Measurements from ENCODE around the gene P4HB.

P4HB gene

DNA sequence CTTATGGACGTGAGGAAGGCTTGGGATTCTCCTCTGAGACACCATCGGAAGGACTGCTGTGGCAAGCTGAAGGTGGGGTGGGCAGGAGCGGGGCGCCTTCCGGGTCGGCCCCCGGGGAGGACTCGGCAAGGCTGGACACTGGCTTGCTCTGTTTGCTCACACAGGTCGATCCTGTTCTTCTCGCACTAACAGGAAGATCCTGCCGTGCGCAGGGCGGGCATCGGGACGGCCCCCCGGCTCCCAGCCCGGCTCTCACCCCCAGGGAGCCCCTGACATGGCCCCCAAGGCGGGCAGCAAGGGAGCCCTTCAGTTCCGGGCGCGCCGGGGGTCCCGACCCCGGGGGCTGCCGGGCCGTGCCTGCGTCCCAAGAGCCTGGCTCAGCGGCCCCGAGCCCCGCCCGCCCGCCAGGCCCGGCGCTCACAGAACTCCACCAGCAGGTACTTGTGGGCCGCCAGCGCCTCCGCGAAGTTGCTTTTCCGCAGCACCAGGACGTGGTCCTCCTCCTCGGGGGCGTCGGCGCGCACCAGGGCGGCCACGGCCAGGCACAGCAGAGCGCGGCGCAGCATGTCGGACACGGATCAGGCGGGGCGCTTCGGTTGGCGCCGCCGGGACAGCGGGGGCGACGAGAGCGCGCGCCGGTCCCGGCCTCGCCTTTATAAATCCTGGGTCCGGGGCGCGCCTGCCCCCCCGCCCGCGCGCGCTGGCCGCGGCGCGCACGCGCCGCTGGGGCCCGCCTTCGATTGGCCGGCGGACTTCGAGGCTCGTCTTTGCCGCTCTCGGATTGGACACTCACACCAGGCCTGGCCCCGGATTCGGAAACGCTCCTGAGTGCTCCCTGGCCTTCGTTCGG lies at the start of gene P4HB:
Gene P4HB, minus strand, starts transcription at position 630 of the 850 bp plus-strand sequence. Its CDS starts 64 bp downstream, at position 566.
- DNase-seq (ENCODE audit: low spot score) = no peak

DNA sequence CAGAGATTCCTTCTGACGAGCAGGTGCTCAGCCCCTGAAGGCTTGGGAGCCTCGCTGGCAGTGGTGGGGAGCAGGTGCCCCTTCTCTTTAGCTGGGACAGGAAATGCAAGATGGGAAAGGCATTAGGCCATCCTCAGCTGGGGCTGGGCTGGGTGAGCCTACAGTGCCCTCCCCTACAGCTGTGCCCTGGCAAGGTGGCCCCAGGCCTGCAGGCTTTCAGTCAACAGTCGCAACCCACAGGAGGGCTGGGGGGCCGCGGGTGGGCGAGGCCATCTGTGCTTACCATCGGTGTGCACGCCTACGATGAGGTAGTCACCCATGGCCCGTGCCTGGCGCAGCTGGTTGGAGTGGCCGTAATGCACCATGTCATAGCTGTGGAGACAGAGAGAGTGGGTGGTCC lies 48.9 kb upstream of the P4HB start:
- no peak for DNase-seq (ENCODE audit: low spot score)

DNA sequence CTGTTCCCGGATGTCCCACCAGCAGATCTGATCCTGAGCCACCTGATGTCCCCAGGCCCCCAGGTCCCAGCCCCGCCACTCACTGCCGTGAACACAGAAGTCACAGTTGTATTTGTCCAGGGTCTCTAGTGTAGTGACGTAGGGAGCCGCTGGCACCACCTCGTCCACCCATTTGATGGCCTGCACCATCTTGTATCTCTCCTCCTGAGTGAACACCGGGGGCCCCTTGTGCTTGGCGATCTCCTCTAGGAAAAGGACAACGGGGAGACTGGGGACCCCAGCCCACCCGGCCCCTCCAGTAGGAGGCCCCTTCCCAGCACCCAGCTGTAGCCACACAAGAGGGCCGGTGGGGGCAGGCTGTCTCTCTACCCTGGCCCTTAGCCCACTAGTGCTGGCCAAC lies 48.5 kb upstream of the P4HB start:
- DNase-seq (ENCODE audit: low spot score) = no peak

DNA sequence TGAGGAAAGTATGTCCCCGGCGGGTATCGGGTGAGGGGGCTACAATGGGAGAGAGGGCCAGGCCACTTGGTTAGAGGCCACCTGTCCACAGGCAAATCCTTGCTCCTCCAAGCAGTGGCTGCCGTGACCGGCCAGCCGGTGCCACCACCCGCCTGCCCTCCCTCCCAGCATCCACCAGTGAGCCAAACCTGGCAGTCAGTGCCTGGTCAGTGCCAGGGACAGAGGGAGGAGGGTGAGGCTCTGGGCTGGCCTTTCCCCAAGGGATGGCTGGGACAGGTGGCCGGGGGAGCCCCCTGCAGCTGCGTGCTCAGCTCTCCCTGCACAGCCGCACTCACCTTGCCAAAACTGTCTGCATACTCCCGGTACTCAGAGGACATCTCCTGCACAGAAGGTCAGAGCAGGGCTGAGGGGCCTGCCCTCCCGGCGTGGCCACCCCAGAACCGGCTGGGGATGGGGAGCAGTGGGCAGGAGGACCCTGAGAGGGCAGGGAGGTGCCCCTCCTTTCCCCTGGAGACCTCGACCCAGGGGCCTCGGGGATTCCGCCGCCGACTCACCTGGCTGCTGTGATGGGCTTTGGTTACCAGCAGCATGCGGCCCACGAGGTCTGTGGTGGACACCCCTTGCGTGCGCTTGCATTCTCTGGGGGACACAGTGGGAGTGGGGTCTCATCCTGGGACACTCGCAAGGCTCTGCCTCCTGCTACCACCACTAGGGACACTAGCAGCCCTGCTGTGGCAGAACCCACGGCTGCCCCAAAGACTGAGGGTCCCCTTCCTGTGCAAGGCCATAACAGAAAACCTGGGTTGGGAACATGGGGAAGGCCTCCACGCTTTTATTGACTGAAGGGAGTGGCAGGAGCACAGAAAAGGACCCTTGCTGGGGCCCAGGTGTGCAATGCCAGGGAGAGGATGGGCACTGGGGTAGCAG lies 47.1 kb upstream of the P4HB start:
- no peak for DNase-seq (ENCODE audit: low spot score)

DNA sequence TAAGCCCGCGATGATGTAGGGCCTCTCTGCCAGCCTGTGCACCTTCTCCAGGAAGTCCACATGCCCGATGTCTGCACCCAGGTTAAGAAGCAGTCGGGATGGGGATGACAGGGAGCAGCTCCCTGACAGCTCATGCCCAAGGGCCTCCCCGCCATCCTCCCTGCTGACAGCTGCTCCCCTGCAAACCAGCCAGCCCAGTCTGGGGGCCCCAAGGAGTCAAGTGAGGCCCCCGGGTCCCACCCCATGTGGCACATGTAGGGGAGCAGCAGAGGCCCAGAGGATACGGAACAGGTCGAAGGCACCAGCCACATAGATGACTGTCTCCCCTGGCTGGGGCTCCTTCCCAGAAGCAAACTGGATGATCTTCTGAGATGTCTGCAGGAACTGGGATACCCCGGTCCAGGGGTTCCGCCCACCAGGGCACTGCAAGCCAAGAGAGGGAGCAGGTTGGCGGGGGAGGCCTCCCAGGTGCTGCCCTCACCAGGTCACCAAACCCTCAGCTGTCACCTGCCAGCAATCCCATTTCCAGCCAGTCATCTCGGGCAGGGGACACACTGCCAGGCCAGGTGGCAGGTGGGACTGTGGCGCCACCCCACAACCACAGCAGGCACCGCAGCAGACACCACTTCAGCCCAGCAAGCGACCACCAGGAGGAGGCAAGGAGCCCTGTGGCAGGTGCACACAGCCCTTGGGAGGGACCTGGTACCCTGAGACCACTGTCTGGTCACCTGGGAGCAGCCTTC lies 46.3 kb upstream of the P4HB start:
- no peak for DNase-seq (ENCODE audit: low spot score)

DNA sequence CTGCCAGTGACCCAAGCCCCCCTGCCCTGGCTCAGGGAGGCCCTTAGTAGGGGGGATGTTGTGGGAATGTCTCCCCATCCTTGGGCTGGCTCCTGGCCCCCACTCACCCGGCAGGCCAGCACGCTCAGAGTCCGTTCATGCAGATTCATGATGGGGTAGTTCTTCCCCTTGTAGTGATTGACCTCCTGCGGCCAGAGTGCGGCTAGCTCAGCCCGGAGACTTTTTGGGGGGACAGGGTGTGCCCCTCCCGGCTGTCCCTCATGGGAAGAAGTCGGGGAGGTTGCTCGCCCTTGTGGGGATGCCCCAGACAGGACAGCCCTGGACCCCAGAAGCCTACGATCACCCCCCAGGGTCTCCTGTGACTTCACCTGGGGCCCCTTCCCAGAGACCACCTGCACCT lies 45.7 kb upstream of the P4HB start:
- no peak for DNase-seq (ENCODE audit: low spot score)

DNA sequence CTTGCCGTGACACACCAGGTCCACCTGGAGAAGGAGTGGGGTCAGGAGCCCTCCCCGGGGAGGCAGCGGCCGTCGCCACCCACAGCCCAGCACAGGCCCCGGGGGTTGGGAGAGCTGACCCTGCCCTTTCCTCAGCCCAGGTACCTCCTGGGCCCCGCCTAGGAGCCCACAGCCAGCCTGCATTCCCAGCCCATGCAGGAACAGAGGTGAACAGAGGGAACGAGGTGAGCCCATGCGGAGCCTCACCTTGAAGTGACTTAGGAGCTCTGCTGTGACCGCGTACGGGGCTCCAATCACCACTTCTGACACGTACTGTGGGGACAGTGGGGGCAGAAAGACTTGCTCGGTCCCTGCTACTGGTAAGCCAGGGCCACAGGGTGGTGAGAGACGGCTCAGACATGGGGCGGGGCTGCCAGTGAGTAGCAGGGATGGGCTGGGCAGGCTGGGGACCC lies 45.1 kb upstream of the P4HB start:
- DNase-seq (ENCODE audit: low spot score) = no peak

DNA sequence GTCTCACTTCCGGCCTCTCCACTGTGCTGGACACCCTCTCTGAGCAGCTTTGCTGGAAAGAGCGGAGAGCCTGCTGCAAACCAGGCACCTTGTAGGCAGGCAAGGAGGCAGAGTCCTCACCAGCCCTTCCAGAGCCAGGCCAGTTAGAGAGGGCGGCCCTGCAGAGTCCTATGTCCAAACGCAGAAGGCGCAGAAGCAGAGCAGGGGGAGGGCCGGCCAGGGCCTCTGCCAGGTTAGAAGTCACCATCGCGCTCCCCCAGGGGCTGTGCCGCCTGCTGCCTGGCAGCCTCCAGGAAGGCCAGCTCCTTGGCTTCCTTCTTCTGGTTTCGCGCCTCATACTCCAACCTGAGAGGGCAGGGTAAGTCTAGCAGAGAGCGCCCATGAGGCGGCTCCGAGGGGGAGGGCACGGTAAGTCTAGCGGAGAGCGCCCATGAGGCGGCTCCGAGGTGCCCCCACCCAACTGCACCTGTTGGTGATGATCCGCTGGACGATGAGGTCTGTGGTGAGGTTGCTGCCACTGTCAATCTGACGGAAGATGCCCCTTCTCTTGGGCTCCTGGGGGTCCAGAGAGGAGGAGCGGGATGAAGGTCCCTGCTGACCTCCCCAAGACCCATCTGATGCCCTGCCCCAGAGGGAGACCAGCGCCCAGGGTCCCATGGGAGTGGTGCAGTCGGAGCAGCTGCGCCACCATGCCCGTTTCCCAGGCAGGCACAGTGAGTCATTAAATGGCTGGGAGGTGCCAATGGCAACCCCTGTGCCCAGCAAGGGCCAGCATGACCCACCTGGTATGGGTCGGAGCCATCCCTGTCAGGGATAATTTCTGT lies 44.5 kb upstream of the P4HB start:
- DNase-seq (ENCODE audit: low spot score) = no peak

DNA sequence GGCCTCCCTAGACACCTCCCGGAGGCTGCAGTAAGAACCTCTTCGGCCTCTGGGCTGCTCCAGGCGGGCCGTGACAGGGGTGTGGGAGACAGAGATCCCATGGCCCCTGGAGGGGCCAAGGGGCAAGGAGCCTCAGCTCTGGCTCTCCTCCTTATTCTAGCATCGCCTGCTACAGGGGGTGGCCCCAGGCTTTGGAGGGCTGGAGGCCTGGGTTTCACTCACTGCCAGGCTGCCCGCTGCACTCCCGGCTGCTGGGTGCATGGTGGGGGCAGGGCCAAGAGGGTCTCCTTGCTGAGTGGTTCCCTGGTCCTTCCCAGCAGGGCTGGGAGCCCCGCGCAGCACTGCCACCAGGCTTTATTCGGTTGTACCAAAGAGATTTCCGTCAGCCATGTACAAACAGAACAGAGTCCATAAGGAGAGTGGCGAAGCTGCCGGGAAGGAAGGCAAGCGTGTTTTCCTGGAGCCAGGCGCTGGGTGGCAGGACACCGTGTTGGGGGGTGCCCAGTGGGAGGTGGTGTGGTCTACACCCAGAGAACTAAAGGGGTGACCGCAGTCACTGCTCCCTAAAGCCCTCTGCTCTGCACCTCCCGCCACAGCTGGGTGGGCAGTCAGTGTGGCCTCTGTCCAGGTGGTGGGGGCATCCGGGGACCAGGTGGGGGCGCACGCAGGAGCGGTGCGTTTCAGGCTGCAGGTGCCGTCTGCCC lies 43.7 kb upstream of the P4HB start:
- no peak for DNase-seq (ENCODE audit: low spot score)

DNA sequence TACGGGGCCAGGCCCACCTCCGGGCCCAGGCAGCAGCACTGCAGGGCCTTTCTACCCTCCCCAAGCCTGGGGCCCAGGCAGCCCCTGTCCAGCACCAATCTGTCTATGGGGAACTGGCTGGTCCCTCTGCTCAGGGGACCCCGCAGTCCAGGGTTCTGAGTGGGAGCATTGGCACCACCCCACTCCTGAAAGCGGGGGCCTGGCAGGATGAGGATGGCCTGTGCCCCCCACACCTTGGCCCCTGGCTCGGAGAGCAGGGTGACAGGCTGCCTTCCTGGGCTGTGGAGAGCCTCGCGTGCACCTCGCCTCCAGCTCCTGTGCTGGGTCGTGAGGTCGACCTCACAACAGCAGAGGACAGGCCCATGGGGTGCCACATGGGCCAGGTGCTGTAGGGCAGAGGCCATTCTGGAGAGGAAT lies 43.1 kb upstream of the P4HB start:
- DNase-seq (ENCODE audit: low spot score) = no peak

DNA sequence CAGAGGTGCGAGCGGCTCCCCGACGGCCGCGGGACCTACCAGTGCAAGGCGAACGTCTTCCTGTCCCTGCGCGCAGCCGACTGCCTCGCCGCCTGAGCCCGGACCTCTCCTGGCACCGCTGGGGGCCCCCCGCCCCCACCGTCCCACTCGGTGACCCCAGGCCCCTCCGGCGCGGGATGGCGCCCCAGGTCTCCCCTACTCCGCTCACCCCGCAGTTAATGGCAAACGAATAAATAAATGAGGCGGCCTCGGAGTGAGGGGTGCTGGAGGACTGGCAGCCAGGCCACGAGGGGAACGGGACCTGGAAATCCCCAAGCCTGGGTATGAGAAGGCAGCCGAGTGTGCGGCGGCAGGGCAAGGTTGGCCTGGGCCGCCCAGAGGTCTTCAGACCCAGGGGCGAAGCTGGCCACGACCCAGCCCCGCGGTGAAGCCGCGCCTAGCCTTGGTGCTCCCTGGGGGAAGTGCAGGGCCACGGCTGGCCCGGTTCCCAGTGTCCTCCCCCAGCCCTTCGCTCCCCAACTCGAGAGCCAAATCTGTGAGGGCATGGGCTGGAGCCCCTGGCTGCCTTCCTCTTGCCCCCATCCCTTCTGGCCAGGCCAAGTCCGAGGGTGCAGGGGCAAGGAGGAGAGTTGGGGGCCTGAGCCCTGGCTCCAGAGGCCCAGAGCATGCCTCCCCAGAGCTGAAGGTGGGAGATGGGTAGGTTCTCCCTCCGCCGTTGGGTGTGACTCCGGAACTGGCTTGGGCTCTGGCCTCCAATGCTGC lies 42.5 kb upstream of the P4HB start:
- no peak for DNase-seq (ENCODE audit: low spot score)

DNA sequence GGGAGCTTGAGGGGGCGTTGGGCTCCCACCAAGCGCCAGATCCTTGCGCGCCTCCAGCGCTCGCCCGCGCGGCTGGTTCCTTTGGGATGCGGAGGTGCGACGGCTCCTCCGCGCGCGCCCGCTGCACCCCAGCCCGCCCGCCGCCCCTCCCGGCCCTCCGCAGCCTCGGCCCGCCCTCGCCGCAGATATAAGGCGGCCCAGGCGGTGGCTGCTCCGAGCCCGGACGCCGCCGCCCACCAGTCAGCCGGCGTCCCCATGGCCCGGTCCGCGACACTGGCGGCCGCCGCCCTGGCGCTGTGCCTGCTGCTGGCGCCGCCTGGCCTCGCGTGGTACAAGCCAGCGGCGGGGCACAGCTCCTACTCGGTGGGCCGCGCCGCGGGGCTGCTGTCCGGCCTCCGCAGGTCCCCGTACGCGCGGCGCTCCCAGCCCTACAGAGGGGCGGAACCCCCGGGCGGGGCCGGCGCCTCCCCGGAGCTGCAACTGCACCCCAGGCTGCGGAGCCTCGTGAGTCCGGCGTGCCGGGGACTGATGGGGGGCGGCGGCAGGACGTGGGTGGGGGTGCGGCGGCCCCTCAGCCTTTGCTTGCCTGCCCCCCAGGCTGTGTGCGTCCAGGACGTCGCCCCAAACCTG lies 41.8 kb upstream of the P4HB start, which contains the start of gene NPB:
Gene NPB, plus strand, starts transcription at position 216 of the 630 bp plus-strand sequence. Its CDS starts 40 bp downstream, at position 256.
- no peak for DNase-seq (ENCODE audit: low spot score)

DNA sequence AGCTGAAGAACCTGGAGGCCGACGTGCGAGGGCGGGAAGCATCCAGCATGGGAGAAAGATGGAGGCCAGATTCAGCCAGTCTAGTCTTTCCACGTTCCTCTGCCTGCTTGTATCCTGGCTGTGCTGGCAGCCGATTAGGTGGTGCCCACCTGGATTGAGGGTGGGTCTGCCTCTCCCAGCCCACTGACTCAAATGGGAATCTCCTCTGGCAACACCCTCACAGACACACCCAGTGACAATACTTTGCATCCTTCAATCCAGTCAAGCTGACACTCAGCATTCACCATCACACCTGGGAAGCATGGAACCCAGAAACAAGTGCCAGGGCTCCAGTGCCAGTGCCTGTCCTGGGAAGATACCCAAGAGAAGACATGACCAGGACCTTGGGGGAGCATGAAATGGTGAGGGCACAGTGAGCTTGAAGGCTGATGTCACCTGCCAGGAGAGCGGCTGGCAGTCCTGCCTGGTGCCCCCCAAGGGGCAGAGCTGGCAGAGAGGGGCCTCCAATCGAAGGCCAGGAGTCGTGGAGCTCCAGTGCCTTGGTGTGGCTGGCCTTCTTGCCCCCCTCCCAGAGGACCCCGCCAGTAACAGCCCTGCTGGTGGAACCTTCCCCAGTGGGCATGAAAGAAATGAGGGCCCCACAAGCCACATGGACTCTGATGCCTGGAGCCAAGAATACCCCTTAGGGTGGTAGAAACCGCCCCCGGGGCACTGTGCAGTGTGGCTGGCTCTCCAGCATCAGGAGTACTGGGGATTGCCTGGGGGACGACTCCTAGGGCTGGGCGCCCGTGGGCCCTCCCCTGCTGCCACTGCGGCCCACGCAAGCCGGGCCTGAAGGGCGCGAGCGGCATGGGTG lies 41.1 kb upstream of the P4HB start:
- DNase-seq (ENCODE audit: low spot score) = no peak

DNA sequence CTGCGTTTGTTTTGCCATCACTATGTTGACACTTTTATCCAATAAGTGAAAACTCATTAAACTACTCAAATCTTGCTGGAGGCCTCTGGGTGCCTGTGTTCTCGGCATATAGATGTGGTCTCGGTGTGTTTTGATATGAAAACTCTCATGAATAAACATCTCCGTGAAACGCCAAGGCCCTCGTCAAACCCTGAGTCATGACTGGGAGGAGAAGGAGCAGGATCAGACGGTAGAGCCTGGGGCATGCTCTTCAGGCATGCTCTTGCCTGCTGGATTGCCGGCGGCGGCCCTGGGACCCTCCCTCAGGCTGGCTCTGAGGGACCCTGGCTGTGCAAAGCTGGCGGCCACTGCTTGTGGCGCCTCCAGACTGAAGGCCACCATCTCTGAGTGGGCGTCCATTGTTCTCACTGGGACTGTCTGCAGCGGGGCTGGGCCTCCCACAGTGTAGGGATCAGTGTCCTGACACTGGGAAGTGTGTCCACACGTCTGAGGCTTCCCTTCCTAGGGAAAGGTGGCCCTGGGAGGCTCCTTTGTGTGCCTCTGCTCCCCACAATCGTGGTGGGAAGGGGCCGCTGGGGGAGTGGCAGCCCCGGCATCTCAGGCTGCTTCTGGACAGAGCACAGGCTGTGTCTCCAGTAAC lies 40.0 kb upstream of the P4HB start:
- no peak for DNase-seq (ENCODE audit: low spot score)

DNA sequence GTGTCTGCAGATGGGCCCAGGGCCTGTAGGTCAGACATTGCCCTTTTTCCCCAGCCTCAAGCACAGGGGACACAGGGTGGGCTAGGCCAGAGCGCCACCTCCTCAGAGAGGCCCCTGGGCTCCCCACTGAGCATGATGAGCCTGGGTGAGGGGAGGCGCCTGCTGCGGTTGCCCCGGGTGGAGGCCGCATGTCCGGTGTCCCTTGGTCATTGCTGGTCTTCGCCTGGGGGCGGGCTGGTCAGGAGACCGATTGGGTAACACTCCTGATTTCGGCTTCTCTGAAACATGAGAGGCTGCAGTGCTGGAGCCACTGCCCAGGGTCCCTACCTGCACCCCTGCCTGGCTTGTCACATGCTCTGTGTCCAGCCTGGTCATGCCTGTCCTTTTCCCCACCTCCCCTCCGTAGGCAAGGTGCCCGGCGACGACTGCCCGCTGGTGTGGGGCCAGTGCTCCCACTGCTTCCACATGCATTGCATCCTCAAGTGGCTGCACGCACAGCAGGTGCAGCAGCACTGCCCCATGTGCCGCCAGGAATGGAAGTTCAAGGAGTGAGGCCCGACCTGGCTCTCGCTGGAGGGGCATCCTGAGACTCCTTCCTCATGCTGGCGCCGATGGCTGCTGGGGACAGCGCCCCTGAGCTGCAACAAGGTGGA lies 39.3 kb upstream of the P4HB start:
- DNase-seq (ENCODE audit: low spot score) = no peak

DNA sequence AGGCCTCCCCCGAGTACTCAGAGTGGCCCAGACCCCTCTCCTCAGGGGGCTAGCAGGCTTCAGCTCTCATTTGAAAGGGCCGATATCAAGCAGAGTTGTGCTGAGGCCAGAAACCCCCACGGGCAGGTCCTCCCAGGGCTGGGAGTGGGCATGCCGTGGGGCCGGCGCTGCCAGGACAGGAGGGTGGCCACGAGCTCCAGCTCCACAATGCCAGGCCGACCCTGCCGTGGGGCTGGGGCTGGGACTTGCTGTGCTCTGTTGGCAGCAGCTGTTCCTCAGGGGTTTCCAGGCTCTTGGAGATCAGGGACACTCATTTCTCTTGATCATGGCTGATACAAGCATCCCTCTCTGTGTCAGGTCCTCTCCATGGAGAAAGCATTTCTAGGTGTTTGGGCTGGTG lies 38.5 kb upstream of the P4HB start:
- no peak for DNase-seq (ENCODE audit: low spot score)

All from germinal center (tissue), 1 donor.